Thyroid gland (tissue), 4 donors: ENCODE data around the gene NBAS.

Experiments
- POLR2A ChIP-seq, 2 donors: fragments of 450-650 bp; IDR thresholded peaks; one replicate each; pipeline ENCODE4 v1.6.1; 2017; ENCODE audit warnings: antibody characterized with exemption in 2 of 2, mild to moderate bottlenecking in 2 of 2, moderate library complexity in 1 of 2
- TF ChIP-seq, protein P1 (sequence below), 6 experiments: fragments of 200-600 bp in 3 of 6; fragments of 450-650 bp in 3 of 6; sonication (generic) in 3 of 6; IDR thresholded peaks; one replicate each; pipeline ENCODE4 v1.5.1; 2016 to 2019; ENCODE audit warnings: antibody characterized with exemption in 6 of 6, mild to moderate bottlenecking in 2 of 6, inconsistent platforms in 1 of 6, moderate library complexity in 1 of 6

DNA sequence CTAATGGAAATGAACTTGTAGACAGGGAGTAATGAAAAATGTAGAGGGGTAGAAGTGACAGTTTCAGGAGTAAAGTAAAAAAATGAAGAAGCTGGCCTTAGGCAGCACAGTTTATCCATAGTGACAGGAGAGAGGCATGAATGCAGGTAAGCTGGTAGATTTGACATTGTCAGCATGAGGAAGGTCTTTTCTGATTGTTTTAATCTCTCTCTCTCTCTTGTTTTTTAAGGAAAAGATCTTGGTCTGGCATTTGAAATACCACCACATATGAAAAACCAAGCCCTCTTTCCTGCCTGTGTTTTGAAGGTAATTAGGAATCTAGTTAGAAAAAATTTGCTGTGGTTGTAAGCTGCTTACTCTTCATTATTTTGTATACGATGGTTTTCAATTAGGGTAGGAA lies 44.6 kb upstream of the NBAS start:
- TF ChIP-seq, protein P1, sequence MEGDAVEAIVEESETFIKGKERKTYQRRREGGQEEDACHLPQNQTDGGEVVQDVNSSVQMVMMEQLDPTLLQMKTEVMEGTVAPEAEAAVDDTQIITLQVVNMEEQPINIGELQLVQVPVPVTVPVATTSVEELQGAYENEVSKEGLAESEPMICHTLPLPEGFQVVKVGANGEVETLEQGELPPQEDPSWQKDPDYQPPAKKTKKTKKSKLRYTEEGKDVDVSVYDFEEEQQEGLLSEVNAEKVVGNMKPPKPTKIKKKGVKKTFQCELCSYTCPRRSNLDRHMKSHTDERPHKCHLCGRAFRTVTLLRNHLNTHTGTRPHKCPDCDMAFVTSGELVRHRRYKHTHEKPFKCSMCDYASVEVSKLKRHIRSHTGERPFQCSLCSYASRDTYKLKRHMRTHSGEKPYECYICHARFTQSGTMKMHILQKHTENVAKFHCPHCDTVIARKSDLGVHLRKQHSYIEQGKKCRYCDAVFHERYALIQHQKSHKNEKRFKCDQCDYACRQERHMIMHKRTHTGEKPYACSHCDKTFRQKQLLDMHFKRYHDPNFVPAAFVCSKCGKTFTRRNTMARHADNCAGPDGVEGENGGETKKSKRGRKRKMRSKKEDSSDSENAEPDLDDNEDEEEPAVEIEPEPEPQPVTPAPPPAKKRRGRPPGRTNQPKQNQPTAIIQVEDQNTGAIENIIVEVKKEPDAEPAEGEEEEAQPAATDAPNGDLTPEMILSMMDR (IDR thresholded peaks at IDR 0.05) = no peak
- TF ChIP-seq POLR2A (IDR thresholded peaks at IDR 0.05) = no peak
